ENCODE data around the gene KLHDC10.
"Not testable (repeated sequence)": the region's sequence is repeated elsewhere in the genome, so short reads cannot be mapped to it uniquely, and the experiment has no call there.

The KLHDC10 gene

GRCh38 chr7:130160455-130160854, 90.1 kb downstream of the KLHDC10 start:
- no peak for DNase-seq

- DNase-seq = no peak
These were observed 91.9 kb downstream of the KLHDC10 start for GRCh38 chr7:130162196-130162595.

GRCh38 chr7:130174237-130174959, 104.1 kb downstream of the KLHDC10 start:
- no peak for DNase-seq

GRCh38 chr7:130178251-130178650, 107.9 kb downstream of the KLHDC10 start:
- no peak for DNase-seq

GRCh38 chr7:130179631-130180030, 109.3 kb downstream of the KLHDC10 start:
- DNase-seq = no peak

- DNase-seq = no peak
These were observed 110.4 kb downstream of the KLHDC10 start for GRCh38 chr7:130180571-130181262.

GRCh38 chr7:130181263-130181605, 110.9 kb downstream of the KLHDC10 start:
- DNase-seq = no peak

GRCh38 chr7:130182990-130183389, 112.7 kb downstream of the KLHDC10 start:
- no peak for DNase-seq

GRCh38 chr7:130184349-130184748, 114.0 kb downstream of the KLHDC10 start:
- not testable (repeated sequence) for DNase-seq

Data from NK-92 treated with Interleukin-12 subunit alpha and Interleukin-12 subunit beta, amount 100 ng/mL, for 24 hours (cell line).